Fibroblast of the aortic adventitia (primary cell): ENCODE results near the gene DVL1. TPM values are rescaled to one million over a fixed set of nuclear protein-coding genes. Genes with fewer than 3 reads are reported as not detected.

Source experiments
- DNase-seq: peaks from one replicate; pipeline ENCODE4 v3.0.0-alpha.2; 2010; ENCODE audit warnings: low read depth
- H3K4me3 ChIP-seq: 2 replicates; pipeline ENCODE4 v1.5.1; 2011; ENCODE audit warnings: low read depth, mild to moderate bottlenecking, control low read depth, low read length, moderate library complexity
- total RNA-seq: library from RNA; depleted of rRNA; stranded (reverse); fragments of >200 nt; gene quantifications from 2 replicates; pipeline ENCODE4 v1.2.3, GENCODE V29; 2012; ENCODE audit warnings: low replicate concordance
- TF ChIP-seq, protein P1 (sequence below): IDR thresholded peaks from 2 replicates; pipeline ENCODE4 v1.5.1; 2011; ENCODE audit warnings: mild to moderate bottlenecking, low read length, control low read depth, inconsistent platforms; ENCODE audit not compliant: insufficient read depth

Gene DVL1
- total RNA-seq, 1 donor, result 89.0 TPM

DNA sequence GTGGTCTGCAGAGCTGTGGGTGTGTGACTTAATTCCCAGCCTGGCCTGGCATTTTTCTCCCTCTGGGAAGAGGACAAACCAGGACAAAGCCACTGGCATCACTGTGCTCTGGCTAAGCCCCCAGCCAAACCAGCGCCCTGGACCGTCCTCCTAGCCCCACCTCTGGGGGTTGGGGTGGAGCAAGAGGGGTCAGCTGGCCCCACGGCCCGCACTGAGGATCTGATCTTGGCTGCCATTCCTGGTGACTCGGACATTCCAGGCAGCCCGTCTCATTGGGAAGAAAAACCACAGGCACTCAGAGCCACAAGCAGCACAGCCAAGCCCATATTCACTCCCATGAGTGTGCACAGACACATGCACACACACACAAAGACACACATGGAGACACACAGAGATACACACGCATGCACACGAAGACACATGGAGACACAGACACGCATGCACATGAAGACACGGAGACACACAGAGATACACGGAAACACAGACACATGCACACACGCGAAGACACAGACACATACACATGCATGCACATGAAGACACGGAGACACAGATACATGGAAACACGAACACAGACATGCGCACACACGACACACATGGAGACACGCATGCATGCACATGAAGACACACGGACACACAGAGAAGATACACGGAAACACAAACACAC lies 11.4 kb upstream of the DVL1 start:
- TF ChIP-seq, protein P1, sequence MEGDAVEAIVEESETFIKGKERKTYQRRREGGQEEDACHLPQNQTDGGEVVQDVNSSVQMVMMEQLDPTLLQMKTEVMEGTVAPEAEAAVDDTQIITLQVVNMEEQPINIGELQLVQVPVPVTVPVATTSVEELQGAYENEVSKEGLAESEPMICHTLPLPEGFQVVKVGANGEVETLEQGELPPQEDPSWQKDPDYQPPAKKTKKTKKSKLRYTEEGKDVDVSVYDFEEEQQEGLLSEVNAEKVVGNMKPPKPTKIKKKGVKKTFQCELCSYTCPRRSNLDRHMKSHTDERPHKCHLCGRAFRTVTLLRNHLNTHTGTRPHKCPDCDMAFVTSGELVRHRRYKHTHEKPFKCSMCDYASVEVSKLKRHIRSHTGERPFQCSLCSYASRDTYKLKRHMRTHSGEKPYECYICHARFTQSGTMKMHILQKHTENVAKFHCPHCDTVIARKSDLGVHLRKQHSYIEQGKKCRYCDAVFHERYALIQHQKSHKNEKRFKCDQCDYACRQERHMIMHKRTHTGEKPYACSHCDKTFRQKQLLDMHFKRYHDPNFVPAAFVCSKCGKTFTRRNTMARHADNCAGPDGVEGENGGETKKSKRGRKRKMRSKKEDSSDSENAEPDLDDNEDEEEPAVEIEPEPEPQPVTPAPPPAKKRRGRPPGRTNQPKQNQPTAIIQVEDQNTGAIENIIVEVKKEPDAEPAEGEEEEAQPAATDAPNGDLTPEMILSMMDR, result no peak
- DNase-seq, result peak; percentile 94
- H3K4me3 ChIP-seq, result peak overlapping the region; percentile 1

DNA sequence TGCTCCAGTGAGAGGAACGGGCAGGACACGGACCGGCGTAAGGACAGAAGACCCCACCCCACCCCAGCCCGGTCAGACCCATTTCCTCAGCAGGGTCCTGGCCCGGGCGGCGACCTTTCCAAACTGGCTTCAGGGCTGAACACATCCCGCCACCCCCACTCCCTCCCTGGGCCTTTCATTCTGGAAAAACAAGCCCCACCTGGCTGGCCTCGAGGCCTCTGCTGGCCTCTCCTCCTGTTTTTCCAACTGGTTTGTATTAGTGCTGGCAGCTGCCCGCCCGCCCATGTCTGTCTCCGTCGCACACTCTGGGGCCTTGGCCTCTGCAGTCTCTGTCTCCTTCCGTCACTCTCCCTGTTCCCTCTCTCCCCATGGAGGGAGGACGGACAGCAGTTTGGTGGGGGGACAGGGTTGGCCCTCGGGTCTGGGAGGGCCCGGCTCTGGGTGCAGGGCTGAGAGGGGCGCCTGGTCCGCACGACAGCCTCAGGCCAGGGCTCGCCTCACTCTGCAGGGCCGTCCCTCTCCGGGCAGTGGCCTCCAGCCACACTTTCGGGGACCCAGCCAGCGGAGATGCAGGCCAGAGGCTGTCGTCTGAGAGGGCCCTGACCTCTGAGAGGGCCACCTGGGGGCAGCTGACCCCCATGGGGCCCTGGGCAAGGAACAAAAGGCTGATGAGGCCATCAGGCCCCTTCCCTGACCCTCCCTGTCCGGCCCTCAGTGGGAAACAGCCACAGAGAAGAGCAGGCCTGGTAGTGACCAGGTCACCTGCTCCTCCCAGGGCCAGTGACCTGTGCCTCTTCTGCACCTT lies 10.6 kb upstream of the DVL1 start:
- TF ChIP-seq, protein P1, result no peak
- peak overlapping the region; percentile 50 for H3K4me3 ChIP-seq
- peak; percentile 87 for DNase-seq

DNA sequence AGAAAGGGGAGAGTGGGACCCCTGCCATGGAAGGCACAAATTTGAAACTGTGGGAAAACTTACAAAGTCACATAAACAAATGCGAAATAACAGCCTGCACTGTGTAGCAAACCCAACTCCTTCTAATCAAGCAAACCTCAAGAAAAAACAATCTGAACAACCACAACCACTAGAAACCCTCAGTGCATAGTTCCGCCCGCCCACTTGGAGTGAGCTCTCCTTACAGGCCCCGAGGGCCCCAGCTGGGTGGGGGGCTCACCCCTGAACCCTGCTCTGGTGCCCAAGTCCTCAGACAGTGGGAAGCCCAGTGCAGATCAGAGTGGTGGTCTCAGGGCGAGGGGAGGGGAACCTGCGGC lies 10.1 kb upstream of the DVL1 start:
- TF ChIP-seq, protein P1, result no peak
- H3K4me3 ChIP-seq, result peak overlapping the region; percentile 88
- DNase-seq, result peak; percentile 84

DNA sequence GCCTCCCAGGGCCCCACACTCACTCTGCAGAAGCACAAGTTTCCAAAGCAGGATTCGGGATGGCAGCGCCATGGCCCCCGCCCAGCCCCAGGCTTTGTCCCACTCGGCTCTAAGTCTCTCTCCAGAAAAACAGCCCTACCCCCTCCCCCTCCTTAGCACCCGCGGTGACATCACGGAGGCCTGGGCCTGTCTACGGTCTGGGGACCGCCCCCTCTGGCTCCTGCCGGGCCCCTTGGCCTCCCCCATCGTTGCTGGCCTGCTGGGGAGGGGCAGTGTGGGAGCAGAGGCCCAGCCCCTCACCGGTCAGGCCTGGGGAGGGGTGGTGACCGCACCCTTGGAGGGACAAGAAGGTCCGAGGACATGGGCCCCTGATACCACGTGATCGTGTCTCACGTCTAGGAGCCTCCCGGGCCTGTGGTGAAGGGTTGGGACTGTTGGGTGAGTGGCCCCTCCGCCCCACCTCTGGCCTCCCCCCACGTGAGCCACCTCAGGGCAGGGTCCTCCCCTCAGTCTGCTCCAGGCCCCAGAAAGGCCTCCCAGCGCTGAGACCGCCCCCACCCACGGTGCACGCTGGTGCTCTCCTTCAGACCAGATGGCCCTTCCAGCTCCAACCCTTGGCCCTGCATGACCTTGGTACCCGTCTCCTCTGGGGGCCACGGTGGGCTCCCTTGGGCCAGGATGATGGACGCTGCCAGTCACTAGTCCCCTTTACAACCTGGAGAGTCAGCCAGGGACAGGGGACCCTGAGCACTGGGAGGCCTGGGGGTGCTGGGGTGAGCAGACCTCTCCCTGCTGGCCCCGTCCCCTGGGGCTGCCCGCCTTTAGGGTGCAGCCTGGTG lies 9.4 kb upstream of the DVL1 start, which contains the start of gene MXRA8:
MXRA8 (minus strand) TSS at position 123 of the 839 bp plus-strand sequence; CDS start at position 72, 51 bp downstream.
- H3K4me3 ChIP-seq, result peak within 1 kb of the TSS; percentile 88
- TF ChIP-seq, protein P1, result no peak
- peak; percentile 96 for DNase-seq

DNA sequence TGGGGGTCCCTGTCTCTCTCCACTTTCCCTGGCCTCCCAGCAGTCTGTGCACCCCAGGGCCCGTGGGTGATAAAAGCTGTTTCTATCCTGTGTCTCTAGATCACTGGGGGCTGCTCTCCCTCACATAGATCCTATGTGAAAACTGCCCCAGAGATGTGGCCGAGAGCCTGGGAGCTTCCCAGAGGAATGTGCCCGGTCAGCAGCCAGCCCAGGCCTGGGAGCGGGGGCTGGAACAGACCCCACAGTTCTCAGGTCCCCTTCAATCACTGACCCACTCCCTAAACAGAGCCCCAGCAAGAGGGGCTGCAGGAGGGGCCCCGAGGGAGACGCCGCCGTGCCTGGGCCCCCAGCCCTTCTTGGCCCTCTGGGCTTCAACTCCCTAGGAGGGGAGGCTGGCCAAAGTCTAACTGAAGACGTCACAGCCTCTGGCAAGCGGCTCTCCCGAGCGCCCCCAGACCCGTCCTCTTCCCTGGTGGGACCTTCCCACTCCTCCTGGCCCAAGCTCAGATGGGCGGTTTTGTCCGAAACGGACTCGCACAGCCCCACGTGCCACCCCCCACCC lies 8.7 kb upstream of the DVL1 start:
- no peak for DNase-seq
- TF ChIP-seq, protein P1, result no peak
- peak overlapping the region; percentile 88 for H3K4me3 ChIP-seq

DNA sequence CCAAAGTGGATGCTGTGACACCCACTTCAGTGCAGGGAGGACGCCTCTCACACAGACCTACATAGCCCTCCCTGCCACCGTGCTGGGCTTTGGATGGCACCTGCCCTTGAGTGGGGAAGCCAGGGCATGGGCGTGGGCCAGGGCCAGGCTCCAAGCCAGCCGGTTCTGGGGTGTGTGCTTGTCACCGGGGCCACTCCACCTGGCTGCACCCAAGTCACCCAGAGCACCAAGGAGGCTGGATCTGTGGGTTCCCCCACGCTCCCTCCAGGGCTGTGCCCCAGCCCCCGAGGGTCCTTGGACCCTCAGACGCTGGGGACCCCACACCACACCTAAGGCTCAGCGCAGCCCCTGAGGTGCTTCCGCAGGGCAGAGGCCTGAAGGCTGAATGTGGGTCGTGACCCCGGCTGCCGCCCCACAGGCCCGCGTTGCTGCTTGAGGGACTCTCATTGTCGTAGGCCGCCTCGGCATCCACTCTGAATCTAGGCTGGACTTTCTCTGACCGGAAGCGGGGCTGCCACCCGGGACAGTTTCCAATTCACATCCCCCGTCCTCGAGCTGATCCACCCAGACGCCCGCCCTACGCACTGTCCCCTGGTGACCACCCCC lies 7.7 kb upstream of the DVL1 start:
- H3K4me3 ChIP-seq, result peak overlapping the region; percentile 88
- TF ChIP-seq, protein P1, result no peak
- no peak for DNase-seq
